Measurements from ENCODE around the gene CATSPER1.

CATSPER1 gene

DNA sequence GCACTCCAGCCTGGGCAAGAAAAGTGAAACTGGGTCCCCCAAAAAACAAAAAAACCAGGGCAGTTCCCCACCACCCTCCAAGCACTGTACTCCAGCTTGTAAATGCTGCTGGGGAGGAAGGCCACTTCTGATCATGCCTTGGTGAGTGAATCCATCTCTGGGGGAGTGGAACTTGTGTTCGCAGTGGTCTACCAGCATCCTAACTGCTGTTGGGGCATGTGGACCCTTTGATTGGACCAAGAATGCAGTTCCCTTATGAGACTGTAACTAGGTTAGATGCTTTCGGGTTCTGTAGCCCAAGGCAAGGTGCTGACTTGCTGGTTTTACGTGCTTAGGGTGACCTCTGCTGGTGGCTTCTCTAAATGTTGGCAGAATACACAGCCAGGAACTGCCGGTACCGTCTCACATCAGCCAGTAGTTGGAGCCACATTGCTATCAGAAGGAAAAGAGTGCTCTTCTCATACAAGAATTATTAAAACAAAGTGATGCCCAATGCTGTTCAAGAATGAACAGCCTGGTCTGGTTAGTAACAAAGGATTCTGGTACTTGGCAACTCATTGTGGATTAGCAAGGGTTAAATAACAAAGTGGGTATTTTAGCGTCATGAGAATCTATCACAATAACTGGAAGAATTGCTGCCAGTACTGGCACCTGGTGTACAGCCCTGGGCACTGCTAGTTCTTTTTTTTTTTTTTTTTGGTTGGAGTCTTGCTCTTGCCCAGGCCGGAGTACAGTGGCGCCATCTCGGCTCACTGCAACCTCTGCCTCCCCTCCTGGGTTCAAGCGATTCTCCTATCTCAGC lies 37.3 kb downstream of the CATSPER1 start:
- H3K36me3 Mint-ChIP-seq (ENCODE audit: insufficient read depth) = peaks cover 4% of the 10 kb centered on the region
- H3K4me3 Mint-ChIP-seq = no peak overlapping the region
- H3K27me3 Mint-ChIP-seq = no peaks in the 10 kb centered on the region
- H3K4me1 Mint-ChIP-seq (ENCODE audit: low read depth in 2 of 2) = peaks cover 6 to 8% of the 10 kb centered on the region in 2 donors
- peak overlapping the region in 1 of 2 donors; percentile 66 for H3K27ac Mint-ChIP-seq
- DNase-seq = peak; percentile 91 to 95 (median 93)
- no peaks in the 10 kb centered on the region for H3K9me3 Mint-ChIP-seq
- peak; percentile 97 for ATAC-seq (replicated peaks)

DNA sequence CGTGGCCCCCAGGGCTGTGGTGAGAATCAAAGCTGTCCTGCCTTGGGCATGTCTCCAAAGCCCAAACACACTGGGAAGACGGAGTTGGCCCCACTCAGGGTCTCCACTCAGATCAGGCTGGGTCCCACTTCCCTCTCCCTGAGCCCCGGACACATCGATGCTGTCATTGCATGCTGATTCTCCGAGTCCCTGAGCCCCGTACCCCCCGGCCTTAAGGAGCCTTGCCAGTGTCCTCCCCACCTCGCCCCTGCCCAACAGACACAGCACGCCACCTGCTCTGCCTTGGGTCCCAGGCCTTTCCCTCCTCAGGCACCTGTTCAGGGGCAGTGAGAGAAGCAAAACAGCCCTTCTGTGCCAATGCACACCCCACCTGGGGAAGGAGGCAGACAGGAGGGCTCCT lies 38.9 kb downstream of the CATSPER1 start:
- no peak overlapping the region for H3K4me3 Mint-ChIP-seq
- DNase-seq = no peak
- H3K36me3 Mint-ChIP-seq (ENCODE audit: insufficient read depth) = no peaks in the 10 kb centered on the region

DNA sequence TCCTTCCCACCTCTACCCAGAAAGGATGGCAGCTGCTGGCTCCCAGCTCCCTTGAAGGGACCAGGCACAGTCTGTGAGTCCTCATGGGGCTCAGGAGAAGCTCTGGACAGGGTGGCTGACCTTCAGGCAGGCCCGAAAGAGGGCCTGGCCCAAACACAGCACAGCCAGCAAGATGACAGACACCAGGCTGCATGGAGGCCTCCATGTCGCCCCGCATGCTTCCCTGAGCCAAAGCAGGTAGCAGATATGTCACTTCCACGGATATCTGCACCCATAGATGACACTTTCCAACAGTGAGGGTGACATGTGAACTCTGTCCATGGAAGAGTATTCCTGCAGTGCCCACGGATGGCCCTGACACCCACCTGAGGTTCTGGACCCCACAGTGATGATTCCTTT lies 42.7 kb downstream of the CATSPER1 start:
- Mint-ChIP-seq H3K27ac (peak overlapping the region in 1 of 2 donors; percentile 59), H3K4me1 (ENCODE audit: low read depth in 2 of 2) (no peaks in the 10 kb centered on the region), H3K36me3 (ENCODE audit: insufficient read depth) (peaks cover 19% of the 10 kb centered on the region), H3K27me3 (no peaks in the 10 kb centered on the region), H3K4me3 (no peak overlapping the region), H3K9me3 (no peaks in the 10 kb centered on the region)
- ATAC-seq (replicated peaks) = no peak
- no peak for DNase-seq

More for the DNA sequence above, 38.9 kb downstream of the CATSPER1 start:
- no peaks in the 10 kb centered on the region for H3K9me3 Mint-ChIP-seq
- no peaks in the 10 kb centered on the region for H3K27me3 Mint-ChIP-seq
- H3K4me1 Mint-ChIP-seq (ENCODE audit: low read depth in 2 of 2) = peaks cover 6 to 8% of the 10 kb centered on the region in 2 donors
- no peak for ATAC-seq (replicated peaks)
- H3K27ac Mint-ChIP-seq = no peak overlapping the region

DNA sequence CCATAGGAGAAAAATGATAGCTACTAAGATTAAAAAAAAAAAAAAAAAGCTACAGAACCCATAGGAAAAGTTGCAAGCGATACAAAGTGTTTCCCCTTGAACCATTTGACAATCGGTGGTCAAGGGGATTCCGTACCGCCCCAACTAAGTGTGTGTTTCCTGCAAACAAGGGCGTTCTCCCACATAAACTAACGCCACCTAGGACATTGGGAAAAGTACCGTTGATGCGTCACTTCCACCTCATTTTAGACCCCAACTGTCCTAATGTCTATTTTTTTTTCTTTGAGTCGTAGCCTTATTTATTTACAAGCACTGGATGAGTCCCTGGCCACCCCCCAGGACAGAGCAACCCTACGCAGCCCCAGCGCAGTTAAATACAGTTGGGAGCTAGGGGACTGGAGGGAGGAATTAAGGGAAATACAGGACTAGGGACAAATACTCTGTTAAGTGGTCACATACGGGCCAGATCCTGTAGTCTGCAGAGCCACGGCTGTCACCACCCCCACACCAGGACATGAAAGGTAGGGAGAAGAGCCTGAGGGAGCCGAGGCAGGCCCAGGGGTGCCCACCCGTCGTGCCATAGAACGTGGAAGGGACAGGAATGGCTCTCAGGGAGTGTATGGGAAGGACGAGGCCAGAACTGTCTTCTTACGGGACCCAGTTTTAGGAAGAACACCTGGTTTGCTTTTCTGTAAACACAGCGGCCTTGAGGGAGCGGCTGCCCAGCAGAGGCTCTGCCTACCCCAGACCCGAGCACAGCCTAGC lies 43.3 kb downstream of the CATSPER1 start:
- Mint-ChIP-seq H3K36me3 (ENCODE audit: insufficient read depth) (peaks cover 24% of the 10 kb centered on the region), H3K4me1 (ENCODE audit: low read depth in 2 of 2) (no peaks in the 10 kb centered on the region), H3K27me3 (no peaks in the 10 kb centered on the region), H3K9me3 (no peaks in the 10 kb centered on the region), H3K4me3 (no peak overlapping the region), H3K27ac (peak overlapping the region in 1 of 2 donors; percentile 59)
- no peak for DNase-seq
- no peak for ATAC-seq (replicated peaks)

DNA sequence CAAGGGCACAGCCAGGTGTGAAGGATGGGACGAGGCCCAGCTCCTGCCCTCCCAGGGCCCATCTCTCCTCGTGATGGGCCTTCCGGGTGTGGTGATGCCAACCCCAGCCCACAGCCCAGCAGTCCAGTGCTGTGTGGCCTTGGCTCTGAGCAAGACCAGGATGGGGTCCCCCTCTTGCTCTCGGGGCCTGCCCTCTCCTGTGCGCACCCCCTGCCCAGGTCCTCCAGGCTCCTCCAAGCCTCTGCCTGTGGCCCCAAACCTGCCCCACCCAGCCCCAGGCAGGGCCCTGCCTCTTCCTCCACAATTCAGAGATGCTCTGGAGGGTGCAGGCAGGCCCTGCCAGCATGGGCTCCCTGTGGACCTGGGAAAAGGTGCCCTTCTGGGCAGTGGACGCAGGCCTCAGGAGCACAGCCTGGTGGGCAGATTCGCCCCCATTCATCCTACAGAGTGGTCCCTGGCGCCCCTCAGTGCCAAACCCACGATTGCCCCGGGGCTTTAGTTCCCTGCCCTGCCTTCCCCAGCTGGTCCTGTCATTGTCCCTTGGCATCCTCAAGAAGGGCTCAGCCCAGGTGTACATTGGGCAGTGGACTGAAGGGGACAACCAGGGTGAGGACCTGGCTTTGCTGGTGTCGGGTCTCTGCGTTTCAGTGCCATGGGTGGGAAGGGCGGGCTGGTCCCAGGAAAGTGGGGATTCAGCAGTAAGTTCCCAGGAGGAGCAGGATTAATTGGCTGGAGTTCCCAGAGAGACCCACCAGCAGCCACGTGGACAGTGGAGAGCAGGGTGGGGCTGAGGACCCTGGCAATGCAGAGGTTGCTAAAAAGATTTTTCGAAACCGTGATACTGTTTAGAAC lies 44.1 kb downstream of the CATSPER1 start:
- H3K27ac Mint-ChIP-seq = no peak overlapping the region
- DNase-seq (no peak), ATAC-seq (replicated peaks) (no peak)
- H3K4me3 Mint-ChIP-seq = no peak overlapping the region
- H3K4me1 Mint-ChIP-seq (ENCODE audit: low read depth in 2 of 2) = no peaks in the 10 kb centered on the region
- no peaks in the 10 kb centered on the region for H3K27me3 Mint-ChIP-seq
- H3K36me3 Mint-ChIP-seq (ENCODE audit: insufficient read depth) = peaks cover 28% of the 10 kb centered on the region
- no peaks in the 10 kb centered on the region for H3K9me3 Mint-ChIP-seq

DNA sequence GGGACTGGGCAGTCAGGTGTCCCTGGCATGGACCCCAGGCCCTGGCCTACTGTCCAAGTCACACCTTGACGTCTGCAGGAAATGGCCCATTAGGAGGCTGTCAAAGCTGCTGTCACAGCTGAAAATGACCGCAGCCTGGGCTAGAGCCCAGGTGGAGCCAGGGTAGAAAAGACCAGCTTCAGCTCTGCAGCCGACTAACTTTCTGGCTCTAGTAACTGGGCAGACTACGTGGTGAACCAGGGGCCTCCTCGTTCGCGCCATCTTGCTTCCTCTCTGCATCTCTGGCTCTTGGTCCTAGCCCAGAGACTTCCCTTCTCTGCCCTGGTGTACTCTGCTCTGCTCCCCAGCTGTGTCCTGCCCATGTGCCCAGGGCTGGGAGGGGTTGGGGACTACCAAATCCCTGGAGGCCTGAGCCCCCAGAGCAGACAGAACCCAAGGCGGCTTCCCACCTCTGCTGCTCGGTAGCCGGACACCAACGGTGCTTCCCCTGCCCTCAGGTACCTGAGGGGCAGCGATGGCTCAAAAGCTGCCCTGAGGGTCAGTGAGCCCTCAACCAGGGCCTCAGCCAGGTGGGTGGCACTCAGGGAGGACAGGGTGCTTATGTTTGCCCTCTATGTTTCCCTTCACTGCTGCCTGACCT lies 45.1 kb downstream of the CATSPER1 start:
- DNase-seq (no peak), ATAC-seq (replicated peaks) (no peak)
- Mint-ChIP-seq H3K36me3 (ENCODE audit: insufficient read depth) (peaks cover 32% of the 10 kb centered on the region), H3K27me3 (no peaks in the 10 kb centered on the region), H3K4me3 (no peak overlapping the region), H3K27ac (no peak overlapping the region), H3K9me3 (no peaks in the 10 kb centered on the region), H3K4me1 (ENCODE audit: low read depth in 2 of 2) (peaks cover 0 to under 1% of the 10 kb centered on the region in 2 donors)

DNA sequence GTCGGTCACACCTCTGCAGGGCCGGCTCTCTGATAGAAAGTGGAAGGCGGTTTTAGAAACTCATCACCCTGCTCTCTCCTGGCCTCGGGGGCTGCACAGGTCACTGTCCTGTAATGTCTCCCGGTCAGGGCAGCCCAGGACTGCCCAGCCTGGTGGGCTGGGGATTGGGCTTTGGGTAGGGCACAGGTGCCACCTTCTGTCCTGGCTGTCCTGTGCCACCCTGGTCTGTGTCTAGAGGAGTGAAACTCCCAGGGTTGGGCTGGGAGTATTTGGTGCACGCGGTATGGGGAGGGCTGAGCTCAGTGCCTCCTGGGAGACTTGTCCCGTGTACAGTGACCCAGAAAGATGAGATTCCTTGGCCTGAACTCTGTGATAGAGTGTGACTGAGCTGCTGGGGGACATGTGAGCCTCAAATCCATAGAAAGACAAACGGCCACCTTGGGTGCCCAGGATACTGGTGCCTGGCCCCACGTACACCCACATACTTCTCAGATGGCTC lies 47.0 kb downstream of the CATSPER1 start:
- Mint-ChIP-seq H3K27me3 (no peaks in the 10 kb centered on the region), H3K9me3 (no peaks in the 10 kb centered on the region), H3K4me1 (ENCODE audit: low read depth in 2 of 2) (peaks cover 6 to 8% of the 10 kb centered on the region in 2 donors), H3K4me3 (no peak overlapping the region), H3K27ac (peak overlapping the region in 1 of 2 donors; percentile 81), H3K36me3 (ENCODE audit: insufficient read depth) (peaks cover 51% of the 10 kb centered on the region)
- DNase-seq (no peak), ATAC-seq (replicated peaks) (no peak)

DNA sequence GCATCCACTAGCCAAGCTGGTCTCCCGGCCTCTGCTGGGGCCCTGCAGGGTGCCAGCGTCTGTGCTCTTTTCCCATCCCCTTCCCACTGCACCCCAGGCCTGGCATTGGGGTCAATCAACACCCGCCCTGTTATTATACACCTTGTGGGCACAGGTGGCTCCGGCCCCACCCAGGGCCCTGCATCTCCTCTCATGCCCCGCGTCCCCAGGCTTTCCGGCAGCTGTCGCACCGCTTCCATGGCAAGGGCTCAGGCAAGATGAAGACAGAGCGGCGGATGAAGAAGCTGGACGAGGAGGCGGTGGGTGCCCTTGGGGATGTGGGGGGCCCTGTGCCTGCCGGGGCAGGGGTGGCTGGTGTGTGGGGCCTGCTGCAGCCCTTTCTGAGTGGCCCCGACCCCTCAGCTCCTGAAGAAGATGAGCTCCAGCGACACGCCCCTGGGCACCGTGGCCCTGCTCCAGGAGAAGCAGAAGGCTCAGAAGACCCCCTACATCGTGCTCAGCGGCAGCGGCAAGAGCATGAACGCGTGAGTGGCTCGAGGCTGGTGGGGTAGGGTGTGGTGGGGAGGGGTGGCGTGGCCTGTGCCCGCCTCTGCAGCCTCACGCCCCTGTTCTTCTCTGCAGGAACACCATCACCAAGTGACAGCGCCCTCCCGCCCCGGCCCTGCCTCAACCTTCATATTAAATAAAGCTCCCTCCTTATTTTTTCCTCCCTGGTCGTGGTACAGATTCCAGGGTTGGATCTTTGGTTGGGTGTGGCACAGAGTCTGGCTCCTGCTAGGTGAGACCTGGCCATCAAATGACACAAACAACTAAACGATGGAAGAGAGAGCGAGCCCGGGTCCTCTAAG lies 47.7 kb downstream of the CATSPER1 start:
- ATAC-seq (replicated peaks) (no peak), DNase-seq (no peak)
- H3K27ac Mint-ChIP-seq = peak overlapping the region in 1 of 2 donors; percentile 82
- H3K4me1 Mint-ChIP-seq (ENCODE audit: low read depth in 2 of 2) = peaks cover 6 to 10% of the 10 kb centered on the region in 2 donors
- H3K36me3 Mint-ChIP-seq (ENCODE audit: insufficient read depth) = peaks cover 57% of the 10 kb centered on the region
- H3K27me3 Mint-ChIP-seq = no peaks in the 10 kb centered on the region
- H3K9me3 Mint-ChIP-seq = no peaks in the 10 kb centered on the region
- H3K4me3 Mint-ChIP-seq = no peak overlapping the region

DNA sequence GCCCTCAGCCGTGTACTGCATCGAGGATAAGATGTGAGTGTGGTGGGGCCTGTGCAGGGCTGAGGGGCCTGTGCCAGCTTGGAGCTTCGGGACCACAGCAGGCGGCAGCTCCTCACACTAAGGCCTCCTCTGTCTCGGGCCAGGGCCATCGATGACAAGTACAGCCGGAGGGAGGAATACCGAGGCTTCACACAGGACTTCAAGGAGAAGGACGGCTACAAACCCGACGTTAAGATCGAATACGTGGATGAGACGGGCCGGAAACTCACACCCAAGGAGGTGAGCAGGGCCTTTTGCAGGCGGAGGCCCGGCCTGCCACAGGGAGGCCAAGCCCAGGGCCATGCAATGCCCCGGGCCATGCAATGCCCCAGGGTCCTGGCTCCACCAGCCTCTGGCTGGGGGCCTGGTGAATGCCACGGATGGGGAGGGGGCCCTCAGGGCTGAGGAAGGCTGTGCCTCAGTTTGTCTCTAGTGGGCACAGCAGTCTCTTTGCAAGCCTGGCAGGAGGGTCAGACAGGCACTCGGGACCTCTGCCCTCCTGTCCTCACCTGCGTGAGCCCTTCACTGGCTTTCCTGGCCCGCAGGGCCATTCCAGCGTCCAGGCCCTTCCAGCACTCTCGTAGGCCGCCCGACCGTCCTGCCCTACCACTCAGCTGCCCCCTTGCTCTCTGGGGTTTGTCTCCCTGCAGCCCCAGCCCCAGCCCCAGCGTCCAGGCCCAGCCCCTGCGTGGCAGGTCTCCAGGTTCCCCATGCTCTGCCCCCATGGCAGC lies 48.5 kb downstream of the CATSPER1 start:
- Mint-ChIP-seq H3K27me3 (no peaks in the 10 kb centered on the region), H3K9me3 (no peaks in the 10 kb centered on the region), H3K27ac (peak overlapping the region in 1 of 2 donors; percentile 82), H3K4me1 (ENCODE audit: low read depth in 2 of 2) (peaks cover 6 to 12% of the 10 kb centered on the region in 2 donors), H3K4me3 (no peak overlapping the region), H3K36me3 (ENCODE audit: insufficient read depth) (peaks cover 65% of the 10 kb centered on the region)
- DNase-seq (no peak), ATAC-seq (replicated peaks) (no peak)

DNA sequence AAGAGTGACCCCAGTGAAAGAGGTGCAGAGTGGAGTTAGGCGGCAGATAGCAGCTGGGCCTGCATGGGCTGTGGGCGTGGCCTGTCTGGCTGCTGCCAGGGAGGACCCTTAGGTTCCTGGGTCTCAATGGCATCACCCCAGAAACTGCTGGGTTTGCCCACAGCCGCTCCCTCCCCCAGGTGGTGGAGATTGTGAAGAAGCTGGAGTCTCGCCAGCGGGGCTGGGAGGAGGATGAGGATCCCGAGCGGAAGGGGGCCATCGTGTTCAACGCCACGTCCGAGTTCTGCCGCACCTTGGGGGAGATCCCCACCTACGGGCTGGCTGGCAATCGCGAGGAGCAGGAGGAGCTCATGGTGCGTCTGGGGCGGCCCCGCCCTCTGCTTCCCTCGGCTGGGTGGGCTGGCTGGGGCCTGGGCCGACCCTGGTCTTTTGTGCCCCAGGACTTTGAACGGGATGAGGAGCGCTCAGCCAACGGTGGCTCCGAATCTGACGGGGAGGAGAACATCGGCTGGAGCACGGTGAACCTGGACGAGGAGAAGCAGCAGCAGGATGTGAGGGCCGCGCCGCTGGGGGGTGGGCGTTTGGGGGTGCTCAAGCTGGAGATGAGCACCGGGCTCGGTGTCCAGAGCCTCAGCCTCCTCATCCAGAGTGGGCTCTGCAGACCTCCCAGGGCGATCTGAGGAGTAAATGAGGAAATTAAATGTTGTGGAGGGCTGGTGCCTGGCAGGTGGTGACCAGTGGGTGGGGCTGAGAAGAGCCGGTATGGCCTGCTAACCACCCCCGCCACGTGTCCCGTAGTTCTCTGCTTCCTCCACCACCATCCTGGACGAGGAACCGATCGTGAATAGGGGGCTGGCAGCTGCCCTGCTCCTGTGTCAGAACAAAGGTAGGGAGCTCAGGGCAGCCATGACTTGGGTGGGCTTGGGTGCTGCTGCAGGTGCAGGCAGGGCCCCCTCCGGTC lies 49.8 kb downstream of the CATSPER1 start:
- ATAC-seq (replicated peaks) (no peak), DNase-seq (no peak)
- Mint-ChIP-seq H3K4me1 (ENCODE audit: low read depth in 2 of 2) (peaks cover 6 to 12% of the 10 kb centered on the region in 2 donors), H3K9me3 (no peaks in the 10 kb centered on the region), H3K4me3 (peak overlapping the region in 1 of 2 donors; percentile 15), H3K36me3 (ENCODE audit: insufficient read depth) (peaks cover 77% of the 10 kb centered on the region), H3K27me3 (no peaks in the 10 kb centered on the region), H3K27ac (peak overlapping the region; percentile 61 to 82)

DNA sequence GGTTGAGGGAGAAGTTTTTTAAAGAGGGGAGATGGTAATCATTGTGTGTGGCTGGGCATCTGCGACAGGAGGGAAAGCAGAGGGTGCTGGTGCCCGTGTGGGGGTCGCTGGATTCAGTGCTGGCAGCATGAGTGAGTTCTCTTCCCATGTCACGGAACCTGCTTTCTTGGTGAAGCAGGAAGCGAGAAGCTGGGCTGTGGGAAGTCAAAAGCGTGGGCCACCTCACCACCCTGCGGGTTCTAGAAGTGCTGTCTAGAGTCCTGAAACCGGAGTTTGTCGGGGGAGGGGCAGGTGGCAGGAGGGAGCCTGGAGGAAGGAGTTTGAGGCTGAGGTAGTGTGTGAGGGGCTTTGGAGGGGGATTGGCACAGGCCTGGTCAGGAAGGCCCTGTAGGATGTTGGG lies 50.5 kb downstream of the CATSPER1 start:
- Mint-ChIP-seq H3K27ac (peak overlapping the region; percentile 61 to 82), H3K4me1 (ENCODE audit: low read depth in 2 of 2) (peaks cover 6 to 12% of the 10 kb centered on the region in 2 donors), H3K9me3 (no peaks in the 10 kb centered on the region), H3K27me3 (no peaks in the 10 kb centered on the region), H3K36me3 (ENCODE audit: insufficient read depth) (peaks cover 77% of the 10 kb centered on the region), H3K4me3 (no peak overlapping the region)
- ATAC-seq (replicated peaks) = no peak
- DNase-seq = no peak

Measured in effector memory CD8-positive, alpha-beta T cell (primary cell).